HFF-Myc (cell line): ENCODE measurements around the gene ADCY1.
A peak's percentile ranks its signal among the peaks of the same experiment; 100 is the strongest.

Experiments used
- DNase-seq: peaks from one replicate; pipeline ENCODE4 v3.0.0-alpha.2; 2011; ENCODE audit warnings: low read depth; ENCODE audit errors: extremely low read depth
- H3K4me3 ChIP-seq: replicated peaks from 2 replicates; pipeline ENCODE4 v1.5.1; 2011; ENCODE audit warnings: low read depth, mild to moderate bottlenecking, control low read depth, low read length
- CTCF ChIP-seq: IDR thresholded peaks from 2 replicates; pipeline ENCODE4 v1.5.1; 2012; ENCODE audit warnings: mild to moderate bottlenecking, low read depth, low read length, control low read depth; ENCODE audit errors: missing control alignments

ADCY1 gene

DNA sequence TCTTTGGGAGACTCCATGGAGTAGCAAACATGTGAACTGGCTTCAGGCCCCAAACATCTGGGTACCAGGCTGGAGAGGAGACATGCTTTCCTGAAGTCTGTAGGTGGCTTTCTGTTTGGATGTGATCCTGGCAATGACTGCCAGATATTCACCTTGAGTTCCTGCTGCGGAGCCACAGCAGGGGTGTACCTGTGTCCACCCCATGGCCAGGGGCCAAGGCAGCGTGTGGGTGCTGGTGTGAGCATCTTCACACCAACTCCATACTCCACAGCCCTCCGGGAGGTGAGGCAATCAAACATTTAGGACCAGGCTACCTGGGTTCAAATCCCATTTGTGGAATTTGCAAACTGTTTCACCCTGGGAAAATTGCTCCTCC, 113.0 kb downstream of the ADCY1 start:
- TF ChIP-seq CTCF, result no peak
- no peak overlapping the region for H3K4me3 ChIP-seq
- no peak for DNase-seq

GRCh38 chr7:45687721-45688120, 113.6 kb downstream of the ADCY1 start:
- no peak overlapping the region for H3K4me3 ChIP-seq
- no peak for DNase-seq
- TF ChIP-seq CTCF, result no peak

GRCh38 chr7:45688382-45688781, 114.2 kb downstream of the ADCY1 start:
- H3K4me3 ChIP-seq, result no peak overlapping the region
- DNase-seq, result no peak
- no peak for TF ChIP-seq CTCF

- peak; percentile 65 for DNase-seq
- H3K4me3 ChIP-seq, result no peak overlapping the region
- no peak for TF ChIP-seq CTCF
Observed at GRCh38 chr7:45689011-45689796, 115.0 kb downstream of the ADCY1 start.

DNA sequence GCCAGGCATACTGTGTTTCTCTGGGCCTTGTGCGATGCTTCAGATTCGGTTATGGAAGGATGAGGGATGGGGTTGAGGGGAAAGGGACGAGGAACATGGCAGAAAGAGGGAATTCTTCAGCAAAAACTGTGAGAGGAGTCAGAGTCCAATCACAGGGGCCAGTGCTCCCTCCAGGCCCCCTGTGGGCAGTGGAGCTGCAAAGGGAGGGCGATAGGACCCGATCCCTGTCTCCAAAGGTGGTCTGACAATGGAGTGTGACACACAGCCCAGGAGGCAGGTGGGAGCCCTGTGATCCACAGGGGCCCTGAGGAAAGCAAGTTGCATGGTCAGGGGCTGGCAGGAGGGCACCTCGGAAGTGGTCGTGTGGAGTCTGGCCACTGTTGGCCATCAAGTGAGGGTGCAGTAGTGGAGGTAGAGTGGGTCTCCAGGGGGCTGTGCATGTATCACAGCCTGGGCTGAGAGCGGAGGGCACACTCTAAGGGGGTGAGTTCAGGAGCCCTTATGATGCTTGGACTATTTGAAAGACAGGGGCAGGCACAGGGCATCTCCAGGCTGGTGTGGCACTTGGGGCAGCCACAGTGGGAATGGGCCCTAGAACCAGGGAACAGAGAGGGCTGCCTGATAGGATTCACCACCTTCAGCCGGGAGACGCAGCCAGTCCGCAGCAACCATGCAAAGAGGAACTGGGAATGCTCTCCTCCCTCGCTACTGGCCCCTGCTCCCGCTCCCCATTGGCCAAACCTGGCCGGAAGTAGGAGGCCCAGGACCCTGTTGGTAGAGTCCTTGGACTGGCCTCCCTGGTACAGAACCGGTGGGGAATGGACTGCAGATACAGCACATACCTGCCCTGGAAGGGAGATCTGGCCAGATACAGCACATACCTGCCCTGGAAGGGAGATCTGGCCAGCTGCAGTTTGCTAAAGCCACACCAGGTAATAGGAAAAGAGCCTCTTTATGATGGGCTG, 115.9 kb downstream of the ADCY1 start:
- TF ChIP-seq CTCF, result no peak
- no peak for DNase-seq

GRCh38 chr7:45690762-45691150, 116.6 kb downstream of the ADCY1 start:
- no peak overlapping the region for H3K4me3 ChIP-seq
- TF ChIP-seq CTCF, result no peak
- DNase-seq, result no peak

More for the DNA sequence above, 115.9 kb downstream of the ADCY1 start:
- no peak overlapping the region for H3K4me3 ChIP-seq
